Osteoblast (primary cell): ENCODE results near the gene PMPCA. TPM values are rescaled to one million over a fixed set of nuclear protein-coding genes. Genes with fewer than 3 reads are reported as not detected.

Experiments used
- DNase-seq: peaks from one replicate; pipeline ENCODE4 v3.0.0; 2011; ENCODE audit warnings: low spot score, mixed read lengths; ENCODE audit not compliant: insufficient read length; ENCODE audit errors: missing footprints
- H2AFZ ChIP-seq: 2 replicates; pipeline ENCODE4 v1.6.0; 2011; ENCODE audit warnings: mild to moderate bottlenecking, low read length
- H3K27ac ChIP-seq: 2 replicates; pipeline ENCODE4 v1.5.1; 2011; ENCODE audit warnings: mild to moderate bottlenecking, low read depth, low read length, moderate library complexity
- H3K27me3 ChIP-seq: 2 replicates; pipeline ENCODE4 v1.6.0; 2012; ENCODE audit warnings: mild to moderate bottlenecking, control low read depth, inconsistent platforms, low read length, moderate library complexity; ENCODE audit not compliant: insufficient read depth
- H3K36me3 ChIP-seq: 2 replicates; pipeline ENCODE4 v1.5.1; 2011; ENCODE audit warnings: mild to moderate bottlenecking, low read length, control low read depth, moderate library complexity; ENCODE audit not compliant: insufficient read depth
- H3K4me1 ChIP-seq: 2 replicates; pipeline ENCODE4 v1.5.1; 2011; ENCODE audit warnings: mild to moderate bottlenecking, low read length, control low read depth, moderate library complexity; ENCODE audit not compliant: insufficient read depth
- H3K4me2 ChIP-seq: 2 replicates; pipeline ENCODE4 v1.6.0; 2011; ENCODE audit warnings: mild to moderate bottlenecking, low read length; ENCODE audit not compliant: insufficient read depth
- H3K4me3 ChIP-seq: fragments of 200-600 bp; sonication (generic); 3 replicates; pipeline ENCODE4 v1.5.1; 2012; ENCODE audit warnings: mild to moderate bottlenecking, low read length, inconsistent platforms; ENCODE audit not compliant: insufficient read depth
- H3K79me2 ChIP-seq: 2 replicates; pipeline ENCODE4 v1.6.0; 2012; ENCODE audit warnings: mild to moderate bottlenecking, low read length, control low read depth, inconsistent platforms; ENCODE audit not compliant: insufficient read depth
- H3K9me3 ChIP-seq: 2 replicates; pipeline ENCODE4 v1.5.1; 2011; ENCODE audit warnings: low read depth, low read length, control low read depth
- H4K20me1 ChIP-seq: 2 replicates; pipeline ENCODE4 v1.6.0; 2012; ENCODE audit warnings: mild to moderate bottlenecking, low read length, control low read depth; ENCODE audit not compliant: insufficient read depth
- total RNA-seq: library from RNA; depleted of rRNA; stranded (reverse); fragments of >200 nt; gene quantifications from 2 replicates; pipeline ENCODE4 v1.2.3, GENCODE V29; 2012
- TF ChIP-seq, protein P1 (sequence below): IDR thresholded peaks from 2 replicates; pipeline ENCODE4 v1.5.1; 2011; ENCODE audit warnings: mild to moderate bottlenecking, low read depth, low read length, moderate library complexity; ENCODE audit errors: extremely low read depth

Gene PMPCA
- total RNA-seq, 1 donor, result 39.1 TPM

GRCh38 chr9:136363106-136363948 lies 47.1 kb upstream of the PMPCA start, which contains the start of gene DNLZ:
DNLZ (minus strand) TSS chr9:136363744; CDS start chr9:136363714, 30 bp downstream.
- peak within 1 kb of the TSS; percentile 48 for H3K27ac ChIP-seq
- TF ChIP-seq, protein P1, sequence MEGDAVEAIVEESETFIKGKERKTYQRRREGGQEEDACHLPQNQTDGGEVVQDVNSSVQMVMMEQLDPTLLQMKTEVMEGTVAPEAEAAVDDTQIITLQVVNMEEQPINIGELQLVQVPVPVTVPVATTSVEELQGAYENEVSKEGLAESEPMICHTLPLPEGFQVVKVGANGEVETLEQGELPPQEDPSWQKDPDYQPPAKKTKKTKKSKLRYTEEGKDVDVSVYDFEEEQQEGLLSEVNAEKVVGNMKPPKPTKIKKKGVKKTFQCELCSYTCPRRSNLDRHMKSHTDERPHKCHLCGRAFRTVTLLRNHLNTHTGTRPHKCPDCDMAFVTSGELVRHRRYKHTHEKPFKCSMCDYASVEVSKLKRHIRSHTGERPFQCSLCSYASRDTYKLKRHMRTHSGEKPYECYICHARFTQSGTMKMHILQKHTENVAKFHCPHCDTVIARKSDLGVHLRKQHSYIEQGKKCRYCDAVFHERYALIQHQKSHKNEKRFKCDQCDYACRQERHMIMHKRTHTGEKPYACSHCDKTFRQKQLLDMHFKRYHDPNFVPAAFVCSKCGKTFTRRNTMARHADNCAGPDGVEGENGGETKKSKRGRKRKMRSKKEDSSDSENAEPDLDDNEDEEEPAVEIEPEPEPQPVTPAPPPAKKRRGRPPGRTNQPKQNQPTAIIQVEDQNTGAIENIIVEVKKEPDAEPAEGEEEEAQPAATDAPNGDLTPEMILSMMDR, result peak; percentile 71
- peak within 1 kb of the TSS; percentile 85 for H3K4me3 ChIP-seq
- peak; percentile 100 for DNase-seq
- H3K4me2 ChIP-seq, result peak within 1 kb of the TSS; percentile 74
- H3K9me3 ChIP-seq, result no peaks in the 10 kb centered on the region
- peaks cover 2% of the 10 kb centered on the region for H3K36me3 ChIP-seq
- H3K27me3 ChIP-seq, result no peaks in the 10 kb centered on the region
- peaks cover 12% of the 10 kb centered on the region for H3K79me2 ChIP-seq
- H4K20me1 ChIP-seq, result peaks cover 10% of the 10 kb centered on the region
- no peak within 1 kb of the TSS for H2AFZ ChIP-seq
- peaks cover 24% of the 10 kb centered on the region for H3K4me1 ChIP-seq

DNA sequence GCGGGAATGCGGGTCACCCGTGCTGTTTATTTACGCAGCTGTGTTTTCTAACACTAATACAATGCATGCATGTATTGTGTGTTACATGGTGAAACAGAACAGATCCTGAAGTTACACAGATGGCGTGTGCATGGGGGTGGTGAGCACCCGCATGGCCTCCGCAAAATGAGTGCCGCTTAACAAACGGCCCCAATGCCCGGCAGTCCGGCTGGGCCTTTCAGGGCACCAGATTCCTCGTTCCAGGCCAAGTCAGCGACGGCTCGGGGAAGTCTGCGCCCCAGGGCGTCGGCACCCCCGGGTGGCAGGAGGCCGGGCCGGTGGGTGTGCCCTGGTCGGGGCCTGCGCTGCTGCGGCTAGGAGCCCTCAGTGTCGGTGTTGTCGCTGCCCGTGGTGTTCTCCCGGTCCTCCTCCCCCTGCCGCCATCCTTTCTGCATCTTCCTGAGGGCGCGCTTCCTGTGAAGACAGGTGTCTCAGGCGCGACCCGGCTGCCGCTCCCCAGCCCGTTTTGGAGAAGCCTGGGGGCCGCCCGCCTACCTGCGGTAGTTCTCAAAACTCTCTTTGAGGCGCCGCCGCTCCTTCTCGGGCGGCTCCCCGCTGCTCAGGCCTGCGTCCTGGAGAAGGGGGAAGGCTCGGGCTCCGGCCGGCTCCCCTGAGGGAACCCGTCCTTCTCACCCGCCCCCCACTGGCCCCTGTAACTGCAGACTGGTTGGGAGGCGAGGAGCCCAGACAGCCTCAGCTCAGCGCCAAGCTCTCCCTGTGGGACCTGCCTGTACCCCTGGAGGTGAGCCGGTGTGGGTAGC lies 46.3 kb upstream of the PMPCA start:
- no peaks in the 10 kb centered on the region for H3K9me3 ChIP-seq
- no peaks in the 10 kb centered on the region for H3K36me3 ChIP-seq
- no peak overlapping the region for H2AFZ ChIP-seq
- peak overlapping the region; percentile 85 for H3K4me3 ChIP-seq
- H3K27me3 ChIP-seq, result no peaks in the 10 kb centered on the region
- TF ChIP-seq, protein P1, result no peak
- peaks cover 24% of the 10 kb centered on the region for H3K4me1 ChIP-seq
- peaks cover 12% of the 10 kb centered on the region for H3K79me2 ChIP-seq
- no peak for DNase-seq
- no peak overlapping the region for H3K27ac ChIP-seq
- H3K4me2 ChIP-seq, result peak overlapping the region; percentile 60
- H4K20me1 ChIP-seq, result peaks cover 10% of the 10 kb centered on the region

- TF ChIP-seq, protein P1, result no peak
- Histone ChIP-seq H3K9me3 (no peaks in the 10 kb centered on the region), H4K20me1 (peaks cover 10% of the 10 kb centered on the region), H3K79me2 (peaks cover 12% of the 10 kb centered on the region), H3K27me3 (no peaks in the 10 kb centered on the region), H2AFZ (no peak overlapping the region), H3K4me3 (no peak overlapping the region), H3K4me2 (no peak overlapping the region), H3K36me3 (no peaks in the 10 kb centered on the region), H3K27ac (no peak overlapping the region), H3K4me1 (peaks cover 24% of the 10 kb centered on the region)
- no peak for DNase-seq
Observed at GRCh38 chr9:136364942-136365774, 45.3 kb upstream of the PMPCA start.
